ENCODE data around the gene ARHGAP26. TPM values are rescaled to one million over a fixed set of nuclear protein-coding genes. Genes with fewer than 3 reads are reported as not detected.

Gene ARHGAP26
- total RNA-seq, 1 experiment from 2014 or later: 65.5 TPM

DNA sequence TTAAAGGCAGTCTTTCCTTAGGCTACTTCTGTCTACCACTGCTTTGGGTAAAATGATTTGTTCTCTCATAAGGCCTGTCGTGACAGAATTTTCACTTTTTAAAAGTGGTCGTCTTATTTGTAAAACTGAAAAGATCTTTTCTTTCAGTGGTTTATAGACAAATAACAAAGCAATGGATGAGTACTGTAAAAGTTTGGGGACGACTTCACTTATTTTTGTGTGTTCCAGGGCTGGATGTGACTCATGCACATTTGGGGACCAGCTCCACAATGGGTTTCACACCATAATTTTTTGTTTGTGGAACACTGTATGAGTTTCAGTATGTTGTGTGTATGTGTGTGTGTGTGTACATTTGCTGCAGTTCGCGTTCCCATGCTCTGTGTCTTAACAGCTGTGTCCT is 53.6 kb downstream of the ARHGAP26 start:
- no peak for ATAC-seq
- Histone ChIP-seq H3K9me3 (ENCODE audit: control insufficient read depth, insufficient read depth, low read depth, low read length) (no peaks in the 10 kb centered on the region), H3K27ac (ENCODE audit: low read length) (peak overlapping the region; percentile 99), H3K4me1 (ENCODE audit: control insufficient read depth, insufficient read depth, low read length) (peaks cover 95% of the 10 kb centered on the region), H3K36me3 (ENCODE audit: control insufficient read depth, insufficient read depth, low read length) (no peaks in the 10 kb centered on the region), H3K27me3 (ENCODE audit: control insufficient read depth, insufficient read depth, low read length) (no peaks in the 10 kb centered on the region), H3K4me3 (ENCODE audit: low read depth in 2 of 2, low read length in 2 of 2) (peak overlapping the region in 1 of 2 experiments; percentile 71; a peak in 2 of 4 replicates)
- TF ChIP-seq, protein P1, sequence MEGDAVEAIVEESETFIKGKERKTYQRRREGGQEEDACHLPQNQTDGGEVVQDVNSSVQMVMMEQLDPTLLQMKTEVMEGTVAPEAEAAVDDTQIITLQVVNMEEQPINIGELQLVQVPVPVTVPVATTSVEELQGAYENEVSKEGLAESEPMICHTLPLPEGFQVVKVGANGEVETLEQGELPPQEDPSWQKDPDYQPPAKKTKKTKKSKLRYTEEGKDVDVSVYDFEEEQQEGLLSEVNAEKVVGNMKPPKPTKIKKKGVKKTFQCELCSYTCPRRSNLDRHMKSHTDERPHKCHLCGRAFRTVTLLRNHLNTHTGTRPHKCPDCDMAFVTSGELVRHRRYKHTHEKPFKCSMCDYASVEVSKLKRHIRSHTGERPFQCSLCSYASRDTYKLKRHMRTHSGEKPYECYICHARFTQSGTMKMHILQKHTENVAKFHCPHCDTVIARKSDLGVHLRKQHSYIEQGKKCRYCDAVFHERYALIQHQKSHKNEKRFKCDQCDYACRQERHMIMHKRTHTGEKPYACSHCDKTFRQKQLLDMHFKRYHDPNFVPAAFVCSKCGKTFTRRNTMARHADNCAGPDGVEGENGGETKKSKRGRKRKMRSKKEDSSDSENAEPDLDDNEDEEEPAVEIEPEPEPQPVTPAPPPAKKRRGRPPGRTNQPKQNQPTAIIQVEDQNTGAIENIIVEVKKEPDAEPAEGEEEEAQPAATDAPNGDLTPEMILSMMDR (IDR thresholded peaks at IDR 0.05): no peak
- TF ChIP-seq TCF7L2 (IDR thresholded peaks at IDR 0.05; ENCODE audit: low read depth, low read length) (no peak), POLR2AphosphoS5 (IDR thresholded peaks at IDR 0.05; ENCODE audit: low read depth, low read length) (no peak), SIN3A (IDR thresholded peaks at IDR 0.05; ENCODE audit: borderline replicate concordance, insufficient read depth, low read depth, low read length) (no peak)
- TF ChIP-seq, protein P2, sequence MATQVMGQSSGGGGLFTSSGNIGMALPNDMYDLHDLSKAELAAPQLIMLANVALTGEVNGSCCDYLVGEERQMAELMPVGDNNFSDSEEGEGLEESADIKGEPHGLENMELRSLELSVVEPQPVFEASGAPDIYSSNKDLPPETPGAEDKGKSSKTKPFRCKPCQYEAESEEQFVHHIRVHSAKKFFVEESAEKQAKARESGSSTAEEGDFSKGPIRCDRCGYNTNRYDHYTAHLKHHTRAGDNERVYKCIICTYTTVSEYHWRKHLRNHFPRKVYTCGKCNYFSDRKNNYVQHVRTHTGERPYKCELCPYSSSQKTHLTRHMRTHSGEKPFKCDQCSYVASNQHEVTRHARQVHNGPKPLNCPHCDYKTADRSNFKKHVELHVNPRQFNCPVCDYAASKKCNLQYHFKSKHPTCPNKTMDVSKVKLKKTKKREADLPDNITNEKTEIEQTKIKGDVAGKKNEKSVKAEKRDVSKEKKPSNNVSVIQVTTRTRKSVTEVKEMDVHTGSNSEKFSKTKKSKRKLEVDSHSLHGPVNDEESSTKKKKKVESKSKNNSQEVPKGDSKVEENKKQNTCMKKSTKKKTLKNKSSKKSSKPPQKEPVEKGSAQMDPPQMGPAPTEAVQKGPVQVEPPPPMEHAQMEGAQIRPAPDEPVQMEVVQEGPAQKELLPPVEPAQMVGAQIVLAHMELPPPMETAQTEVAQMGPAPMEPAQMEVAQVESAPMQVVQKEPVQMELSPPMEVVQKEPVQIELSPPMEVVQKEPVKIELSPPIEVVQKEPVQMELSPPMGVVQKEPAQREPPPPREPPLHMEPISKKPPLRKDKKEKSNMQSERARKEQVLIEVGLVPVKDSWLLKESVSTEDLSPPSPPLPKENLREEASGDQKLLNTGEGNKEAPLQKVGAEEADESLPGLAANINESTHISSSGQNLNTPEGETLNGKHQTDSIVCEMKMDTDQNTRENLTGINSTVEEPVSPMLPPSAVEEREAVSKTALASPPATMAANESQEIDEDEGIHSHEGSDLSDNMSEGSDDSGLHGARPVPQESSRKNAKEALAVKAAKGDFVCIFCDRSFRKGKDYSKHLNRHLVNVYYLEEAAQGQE (IDR thresholded peaks at IDR 0.05; ENCODE audit: insufficient read depth in 1 of 2, low read depth in 2 of 2, low read length in 1 of 2): no peak
- ChIA-PET POLR2A (interaction anchor here (0.6 kb wide), 1 partner anchor 25 kb away, joined by 4 read pairs; no protein-coding TSS in a partner anchor), CTCF (interaction anchor here (1.0 kb wide), 1 partner anchor 43 kb away, joined by 3 read pairs; no protein-coding TSS in a partner anchor)
- BruUV-seq (replicated peaks): no TSS peak
- intact Hi-C loops (cut with micrococcal nuclease; ENCODE audit: unreplicated experiment) (loop anchor here (5.0 kb wide), 1 partner anchor 52 kb away; the partner anchor contains the start of gene ARHGAP26), in situ Hi-C loops (cut with HindIII; ENCODE audit: low pct_unique_long_range_greater_than_20kb, low sequenced_read_pairs) (no loop called here)
- no peak for DNase-seq (ENCODE audit: low read depth, low spot score)

DNA sequence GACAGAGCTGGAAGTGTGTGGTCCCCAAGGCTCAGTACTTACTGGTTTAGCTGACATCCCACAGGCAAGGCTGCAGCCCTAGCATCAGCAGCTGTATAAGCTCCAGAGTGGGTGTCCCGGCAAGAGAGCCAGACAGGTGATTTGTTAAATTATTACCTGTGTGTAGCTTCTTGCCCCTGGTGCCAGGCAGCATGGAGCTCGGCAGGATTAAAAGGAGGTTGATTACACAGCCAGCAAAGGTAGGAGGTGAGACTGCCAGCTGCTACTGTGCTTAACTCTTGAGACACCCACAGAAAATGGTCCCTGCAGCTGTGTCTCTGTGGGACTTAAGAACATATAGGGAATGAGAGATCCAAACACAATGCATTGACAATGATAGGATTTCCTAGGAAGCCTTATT is 54.2 kb downstream of the ARHGAP26 start:
- ATAC-seq: no peak

More for the DNA sequence above, 54.2 kb downstream of the ARHGAP26 start:
- Histone ChIP-seq H3K36me3 (ENCODE audit: control insufficient read depth, insufficient read depth, low read length) (no peaks in the 10 kb centered on the region), H3K27me3 (ENCODE audit: control insufficient read depth, insufficient read depth, low read length) (no peaks in the 10 kb centered on the region), H3K4me3 (ENCODE audit: low read depth in 2 of 2, low read length in 2 of 2) (peak overlapping the region in 1 of 2 experiments; percentile 71; a peak in 2 of 4 replicates), H3K9me3 (ENCODE audit: control insufficient read depth, insufficient read depth, low read depth, low read length) (no peaks in the 10 kb centered on the region), H3K4me1 (ENCODE audit: control insufficient read depth, insufficient read depth, low read length) (peaks cover 95% of the 10 kb centered on the region), H3K27ac (ENCODE audit: low read length) (peak overlapping the region; percentile 99)
- no TSS peak for BruUV-seq (replicated peaks)
- no peak for DNase-seq (ENCODE audit: low read depth, low spot score)
- TF ChIP-seq, protein P2 (IDR thresholded peaks at IDR 0.05; ENCODE audit: insufficient read depth in 1 of 2, low read depth in 2 of 2, low read length in 1 of 2): no peak
- TF ChIP-seq SIN3A (IDR thresholded peaks at IDR 0.05; ENCODE audit: borderline replicate concordance, insufficient read depth, low read depth, low read length): no peak
- no peak for TF ChIP-seq POLR2AphosphoS5 (IDR thresholded peaks at IDR 0.05; ENCODE audit: low read depth, low read length)
- TF ChIP-seq, protein P1 (IDR thresholded peaks at IDR 0.05): no peak
- TF ChIP-seq TCF7L2 (IDR thresholded peaks at IDR 0.05; ENCODE audit: low read depth, low read length): no peak
- CTCF ChIA-PET: interaction anchor here (1.0 kb wide), 1 partner anchor 43 kb away, joined by 3 read pairs; no protein-coding TSS in a partner anchor
- POLR2A ChIA-PET: no interaction called here
- intact Hi-C loops (cut with micrococcal nuclease; ENCODE audit: unreplicated experiment): loop anchor here (5.0 kb wide), 1 partner anchor 52 kb away; the partner anchor contains the start of gene ARHGAP26
- in situ Hi-C loops (cut with HindIII; ENCODE audit: low pct_unique_long_range_greater_than_20kb, low sequenced_read_pairs): no loop called here
